HepG2 (cell line): Measurements from ENCODE around the gene NRAP. TPM values are rescaled to one million over a fixed set of nuclear protein-coding genes. Genes with fewer than 3 reads are reported as not detected.

Source experiments
- ATAC-seq: fragments of 200-7000 bp; cut with Tn5 transposase; 3 replicates; pipeline ENCODE4 v1.9.1; 2020; ENCODE audit warnings: mild to moderate bottlenecking, moderate library complexity
- BruUV-seq: library from RNA; stranded (reverse); fragments of 400-500 nt; replicated peaks from 2 replicates; lab custom pipeline; 2021; lab: Mats Ljungman, UMichigan
- CTCF ChIA-PET: fragments of 300-600 bp; formaldehyde crosslinking; extraction: SDS; loops from one replicate; lab custom pipeline; 2021; ENCODE audit warnings: low total read pairs, inconsistent platforms, low intra/inter-chr PET ratio; lab: Yijun Ruan, JAX
- POLR2A ChIA-PET: fragments of 350-600 bp; sonication (Branson Sonifier 250); formaldehyde crosslinking; loops from one replicate; lab custom pipeline; 2020; ENCODE audit warnings: antibody characterized with exemption, inconsistent platforms; lab: Yijun Ruan, JAX
- DNase-seq: peaks from one replicate; pipeline ENCODE4 v3.0.0-alpha.2; 2015; ENCODE audit warnings: low spot score
- FAIRE-seq: peaks from 3 replicates; lab custom pipeline; 2011; peaks lifted over from hg19 to GRCh38; lab: Jason Lieb, UNC
- H2AFZ ChIP-seq: one replicate; pipeline ENCODE4 v1.6.1; 2011; ENCODE audit warnings: low read length, inconsistent platforms
- H3K27ac ChIP-seq: fragments of 300-600 bp; 3 replicates; pipeline ENCODE4 v1.8.0; 2011; ENCODE audit warnings: mixed run types, mild to moderate bottlenecking, mixed read lengths, low read length, inconsistent platforms; ENCODE audit not compliant: insufficient read depth; ENCODE audit errors: extremely low read length
- H3K27me3 ChIP-seq, 2 experiments: fragments of 200-600 bp in 1 of 2; 2 replicates in 1 of 2; 3 replicates in 1 of 2; pipeline versions ENCODE4 v1.6.0 to v1.8.0; 2011; ENCODE audit warnings: low read length in 2 of 2, mild to moderate bottlenecking in 2 of 2, moderate library complexity in 2 of 2, inconsistent platforms in 1 of 2; ENCODE audit not compliant: insufficient read depth in 2 of 2, control insufficient read depth in 1 of 2
- H3K36me3 ChIP-seq, 2 experiments: fragments of 200-600 bp in 1 of 2; replicated peaks in 1 of 2; 2 replicates in 1 of 2; 3 replicates in 1 of 2; pipeline versions ENCODE4 v1.5.1 to v1.8.0; 2011; ENCODE audit warnings: low read length in 2 of 2, inconsistent platforms in 1 of 2; ENCODE audit not compliant: insufficient read depth in 2 of 2, control insufficient read depth in 1 of 2
- H3K4me1 ChIP-seq: 2 replicates; pipeline ENCODE4 v1.5.1; 2012; ENCODE audit warnings: low read length, inconsistent platforms; ENCODE audit not compliant: insufficient read depth
- H3K4me2 ChIP-seq: 2 replicates; pipeline ENCODE4 v1.6.0; 2011; ENCODE audit warnings: low read depth, low read length, inconsistent platforms
- H3K4me3 ChIP-seq, 3 experiments: fragments of 200-600 bp in 1 of 3; sonication (generic), shearing (Covaris generic) in 1 of 3; replicated peaks in 1 of 3; 2 replicates each; pipeline ENCODE4 v1.5.1; 2011 to 2016; ENCODE audit warnings: low read length in 3 of 3, inconsistent platforms in 2 of 3, low read depth in 2 of 3, mild to moderate bottlenecking in 2 of 3, control low read depth in 1 of 3, mixed read lengths in 1 of 3; ENCODE audit not compliant: insufficient read depth in 1 of 3
- H3K79me2 ChIP-seq: one replicate; pipeline ENCODE4 v1.6.1; 2011; ENCODE audit warnings: low read length, inconsistent platforms; ENCODE audit not compliant: insufficient read depth
- H3K9ac ChIP-seq: 2 replicates; pipeline ENCODE4 v1.6.0; 2011; ENCODE audit warnings: mild to moderate bottlenecking, low read depth, low read length, inconsistent platforms; ENCODE audit not compliant: insufficient read depth
- H3K9me3 ChIP-seq: 2 replicates; pipeline ENCODE4 v1.5.1; 2012; ENCODE audit warnings: mild to moderate bottlenecking, low read length
- H4K20me1 ChIP-seq: 2 replicates; pipeline ENCODE4 v1.6.0; 2011; ENCODE audit warnings: inconsistent platforms, mild to moderate bottlenecking, low read length, moderate library complexity; ENCODE audit not compliant: insufficient read depth
- BCL6 ChIP-seq: IDR thresholded peaks from 2 replicates; pipeline ENCODE4 v1.6.1; 2016; ENCODE audit warnings: missing genetic modification reagents, missing compliant biosample characterization
- CHD4 ChIP-seq: fragments of 200-600 bp; sonication (generic); IDR thresholded peaks from 2 replicates; pipeline ENCODE4 v1.7.0; 2017; ENCODE audit warnings: mild to moderate bottlenecking, low read length, borderline replicate concordance
- KIAA2018 ChIP-seq: sonication (generic); formaldehyde crosslinking; IDR thresholded peaks from 2 replicates; pipeline ENCODE4 v1.5.0; 2020; ENCODE audit warnings: mild to moderate bottlenecking, missing genetic modification reagents, borderline replicate concordance
- XBP1 ChIP-seq: sonication (generic); formaldehyde crosslinking; IDR thresholded peaks from 2 replicates; pipeline ENCODE4 v1.5.0; 2020; ENCODE audit warnings: missing genetic modification reagents
- ZNF343 ChIP-seq: sonication (generic); formaldehyde crosslinking; IDR thresholded peaks from 2 replicates; pipeline ENCODE4 v1.4.0; 2020; ENCODE audit warnings: mild to moderate bottlenecking, missing genetic modification reagents
- WGBS: methylation state at CpG from one replicate; pipeline ENCODE4 v1.1.6; 2017; ENCODE audit warnings: low lambda C conversion rate; 5-methylcytosine and 5-hydroxymethylcytosine counted together
- in situ Hi-C: cut with HindIII; loops from 2 replicates; pipeline ENCODE4 v1.10.0; 2017; ENCODE audit warnings: low pct_unique_long_range_greater_than_20kb; ENCODE audit not compliant: extremely low pct_ligation_motif_present
- intact Hi-C: fragments of 100-400 bp; cut with micrococcal nuclease; formaldehyde crosslinking; loops from one replicate; pipeline ENCODE4 v1.10.0; 2022; ENCODE audit not compliant: unreplicated experiment
- polyA plus RNA-seq, 8 experiments: library from polyadenylated mRNA; depleted of rRNA in 3 of 8; stranded (reverse) in 7 of 8; unstranded in 1 of 8; fragments of >200 nt; fragmentation: Illumina TruSeq in 4 of 8; extraction: Trizol in 4 of 8; gene quantifications; 2 replicates each; pipeline versions ENCODE4 v1.2.1 to v1.2.3, GENCODE V29; 2011 to 2016; ENCODE audit warnings: low read depth in 4 of 8, missing spikeins in 1 of 8, mixed read lengths in 1 of 8; ENCODE audit not compliant: insufficient read depth in 1 of 8
- total RNA-seq, 5 experiments: library from RNA; depleted of rRNA; stranded (reverse); fragments of >200 nt; fragmentation: Illumina TruSeq; extraction: Trizol; gene quantifications; 2 replicates each; pipeline ENCODE4 v1.2.3, GENCODE V29; 2016; ENCODE audit warnings: low read depth in 1 of 5

The NRAP gene
- total and polyA plus RNA-seq, 2 of the 13 experiments (the other 11 are each of a cell fraction or from before 2014, with no cell fraction given) = not detected

DNA sequence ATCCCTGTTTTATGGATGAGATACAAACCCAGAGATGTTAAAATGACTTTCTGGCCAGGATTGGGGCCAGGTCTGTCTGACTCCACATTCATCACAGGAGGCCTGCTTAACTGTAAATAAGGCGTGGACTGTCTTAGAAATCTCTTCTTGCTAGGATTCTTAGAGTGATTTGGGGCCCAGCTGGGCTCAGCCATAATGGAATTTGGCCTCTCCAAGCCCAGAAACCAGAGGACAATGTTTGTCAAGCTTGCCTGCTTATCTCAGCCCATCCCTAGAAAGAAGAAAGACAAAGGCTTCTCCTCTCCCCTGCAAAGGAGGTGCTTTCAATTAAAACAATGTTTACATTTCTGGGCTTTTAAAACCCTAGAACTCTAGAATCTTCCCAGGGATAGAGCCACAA, 108.1 kb downstream of the NRAP start:
- intact Hi-C loops (no loop called here), in situ Hi-C loops (no loop called here)
- DNase-seq (no peak), FAIRE-seq (no peak), ATAC-seq (no peak)
- Histone ChIP-seq H2AFZ (no peak overlapping the region), H3K27ac (no peak overlapping the region), H4K20me1 (no peaks in the 10 kb centered on the region), H3K9ac (no peak overlapping the region), H3K4me3 (no peak overlapping the region), H3K36me3 (no peaks in the 10 kb centered on the region), H3K4me1 (peaks cover 22% of the 10 kb centered on the region), H3K9me3 (no peaks in the 10 kb centered on the region), H3K79me2 (no peaks in the 10 kb centered on the region), H3K27me3 (peaks cover 0 to 4% of the 10 kb centered on the region in 2 experiments; a peak in 1 of 5 replicates), H3K4me2 (no peak overlapping the region)
- ChIA-PET POLR2A (no interaction called here), CTCF (no interaction called here)
- TF ChIP-seq KIAA2018 (CRISPR knock-in tag) (no peak), CHD4 (no peak), ZNF343 (CRISPR knock-in tag) (no peak), BCL6 (CRISPR knock-in tag) (peak; percentile 38), XBP1 (CRISPR knock-in tag) (no peak)
- no TSS peak for BruUV-seq
- WGBS = 22% methylated on average over 1 of the region's 1 CpG
